Loucy (cell line): Measurements from ENCODE around the gene PRSS50.

Experiments
- CTCF ChIP-seq: fragments of 200-600 bp; sonication (generic); conservative IDR thresholded peaks from 2 replicates; pipeline ENCODE4 v1.5.1; 2014; ENCODE audit warnings: mild to moderate bottlenecking, antibody characterized with exemption, low read length
- EZH2phosphoT487 ChIP-seq: fragments of 200-600 bp; IDR thresholded peaks from 2 replicates; pipeline ENCODE4 v1.6.1; 2018; ENCODE audit warnings: antibody characterized with exemption, mild to moderate bottlenecking, moderate library complexity, borderline replicate concordance

DNA sequence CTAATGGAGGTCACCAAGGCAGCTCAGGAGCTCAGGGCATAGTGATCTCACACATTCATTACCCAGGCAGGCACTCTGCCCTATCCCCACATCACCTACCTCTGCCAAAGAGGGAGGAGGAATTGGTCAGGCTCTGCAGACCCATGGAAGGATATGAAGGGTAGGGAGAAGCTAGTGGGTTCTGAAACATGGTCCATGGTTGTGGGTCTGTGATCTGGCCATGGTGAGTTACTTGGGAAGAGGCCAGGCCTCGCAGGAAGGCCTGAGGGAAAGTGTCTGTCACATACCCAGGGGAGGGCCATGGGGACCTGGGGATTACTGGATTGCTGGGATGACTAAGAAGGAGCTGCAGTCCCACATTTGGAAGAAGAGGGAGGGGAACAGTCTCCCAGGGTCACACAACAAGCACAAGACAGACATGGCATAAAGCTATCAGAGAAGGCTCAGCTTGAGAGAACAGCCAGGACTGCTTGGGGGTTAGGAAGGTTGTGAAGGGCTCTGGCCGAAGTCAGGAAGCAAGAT, 1.4 kb upstream of the PRSS50 start:
- TF ChIP-seq CTCF (no peak), EZH2phosphoT487 (no peak)
